Measurements from ENCODE around the gene XXYLT1. TPM values are rescaled to one million over a fixed set of nuclear protein-coding genes. Genes with fewer than 3 reads are reported as not detected.

XXYLT1 gene
- total RNA-seq, 1 donor from 2014 or later, result 10.5 TPM

DNA sequence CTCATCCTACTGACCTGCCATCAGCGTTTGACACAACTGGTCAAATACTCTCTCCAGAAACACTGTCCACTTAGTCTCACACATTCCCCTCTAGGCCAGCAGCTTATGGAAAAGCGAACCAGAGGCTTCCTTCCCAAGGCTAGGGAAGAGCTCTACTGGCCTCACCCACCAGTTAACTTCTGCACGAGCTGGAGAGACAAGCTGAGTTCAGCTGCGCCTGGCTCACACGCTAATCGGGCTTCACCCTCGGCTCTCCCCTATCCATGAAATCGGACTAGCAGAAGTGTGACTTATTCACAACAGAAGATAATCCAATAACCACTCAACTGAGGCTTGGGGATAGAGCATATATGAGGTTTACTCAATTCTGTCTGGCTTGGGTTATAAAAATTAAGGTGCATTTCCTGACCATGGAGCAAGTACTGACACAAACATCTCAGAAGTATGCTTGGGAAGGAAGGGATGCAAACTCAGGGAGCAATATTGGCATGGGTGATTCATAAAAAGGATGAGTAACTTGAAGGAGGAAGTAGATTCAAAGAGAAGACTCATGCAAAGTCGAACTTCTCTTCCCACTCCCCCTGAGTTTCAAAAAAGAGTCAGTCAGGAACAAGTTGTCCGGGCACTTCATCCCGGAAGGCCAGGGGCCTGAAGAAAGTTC is 73.1 kb downstream of the XXYLT1 start:
- Histone ChIP-seq H3K4me3 (ENCODE audit: low read depth, low read length) (no peak overlapping the region), H3K27me3 (ENCODE audit: control insufficient read depth, insufficient read depth, low read length) (no peaks in the 10 kb centered on the region), H3K36me3 (ENCODE audit: control insufficient read depth, insufficient read depth, low read length) (no peaks in the 10 kb centered on the region)
- TF ChIP-seq, protein P1, sequence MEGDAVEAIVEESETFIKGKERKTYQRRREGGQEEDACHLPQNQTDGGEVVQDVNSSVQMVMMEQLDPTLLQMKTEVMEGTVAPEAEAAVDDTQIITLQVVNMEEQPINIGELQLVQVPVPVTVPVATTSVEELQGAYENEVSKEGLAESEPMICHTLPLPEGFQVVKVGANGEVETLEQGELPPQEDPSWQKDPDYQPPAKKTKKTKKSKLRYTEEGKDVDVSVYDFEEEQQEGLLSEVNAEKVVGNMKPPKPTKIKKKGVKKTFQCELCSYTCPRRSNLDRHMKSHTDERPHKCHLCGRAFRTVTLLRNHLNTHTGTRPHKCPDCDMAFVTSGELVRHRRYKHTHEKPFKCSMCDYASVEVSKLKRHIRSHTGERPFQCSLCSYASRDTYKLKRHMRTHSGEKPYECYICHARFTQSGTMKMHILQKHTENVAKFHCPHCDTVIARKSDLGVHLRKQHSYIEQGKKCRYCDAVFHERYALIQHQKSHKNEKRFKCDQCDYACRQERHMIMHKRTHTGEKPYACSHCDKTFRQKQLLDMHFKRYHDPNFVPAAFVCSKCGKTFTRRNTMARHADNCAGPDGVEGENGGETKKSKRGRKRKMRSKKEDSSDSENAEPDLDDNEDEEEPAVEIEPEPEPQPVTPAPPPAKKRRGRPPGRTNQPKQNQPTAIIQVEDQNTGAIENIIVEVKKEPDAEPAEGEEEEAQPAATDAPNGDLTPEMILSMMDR (IDR thresholded peaks at IDR 0.05; ENCODE audit: insufficient read depth, low read length, severe bottlenecking), result no peak
- DNase-seq (ENCODE audit: low read depth), result peak; percentile 96
- no peak for FAIRE-seq

DNA sequence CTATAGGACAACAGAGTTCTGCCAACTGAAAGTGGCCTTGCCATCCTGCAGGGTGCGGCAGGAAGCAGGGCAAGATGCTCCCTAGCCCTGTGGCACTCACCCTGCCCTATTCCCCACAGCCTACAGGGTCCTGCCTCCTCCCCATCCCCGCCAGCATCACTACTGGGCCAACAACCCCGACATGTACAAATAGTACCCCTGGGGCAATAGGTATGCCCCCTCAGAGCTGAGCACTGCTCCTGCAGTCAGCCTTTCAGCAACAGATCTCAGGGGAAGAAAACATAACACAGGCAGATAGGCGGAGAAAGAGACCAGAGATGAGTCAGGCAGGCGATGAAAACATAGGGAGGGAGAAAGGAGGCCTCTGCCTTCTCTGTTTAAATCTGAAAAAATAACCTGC is 74.7 kb downstream of the XXYLT1 start:
- no peaks in the 10 kb centered on the region for H3K27me3 ChIP-seq (ENCODE audit: control insufficient read depth, insufficient read depth, low read length)
- no peaks in the 10 kb centered on the region for H3K36me3 ChIP-seq (ENCODE audit: control insufficient read depth, insufficient read depth, low read length)
- DNase-seq (ENCODE audit: low read depth) (peak; percentile 49), FAIRE-seq (no peak)
- H3K4me3 ChIP-seq (ENCODE audit: low read depth, low read length), result no peak overlapping the region
- TF ChIP-seq, protein P1 (IDR thresholded peaks at IDR 0.05; ENCODE audit: insufficient read depth, low read length, severe bottlenecking), result no peak

DNA sequence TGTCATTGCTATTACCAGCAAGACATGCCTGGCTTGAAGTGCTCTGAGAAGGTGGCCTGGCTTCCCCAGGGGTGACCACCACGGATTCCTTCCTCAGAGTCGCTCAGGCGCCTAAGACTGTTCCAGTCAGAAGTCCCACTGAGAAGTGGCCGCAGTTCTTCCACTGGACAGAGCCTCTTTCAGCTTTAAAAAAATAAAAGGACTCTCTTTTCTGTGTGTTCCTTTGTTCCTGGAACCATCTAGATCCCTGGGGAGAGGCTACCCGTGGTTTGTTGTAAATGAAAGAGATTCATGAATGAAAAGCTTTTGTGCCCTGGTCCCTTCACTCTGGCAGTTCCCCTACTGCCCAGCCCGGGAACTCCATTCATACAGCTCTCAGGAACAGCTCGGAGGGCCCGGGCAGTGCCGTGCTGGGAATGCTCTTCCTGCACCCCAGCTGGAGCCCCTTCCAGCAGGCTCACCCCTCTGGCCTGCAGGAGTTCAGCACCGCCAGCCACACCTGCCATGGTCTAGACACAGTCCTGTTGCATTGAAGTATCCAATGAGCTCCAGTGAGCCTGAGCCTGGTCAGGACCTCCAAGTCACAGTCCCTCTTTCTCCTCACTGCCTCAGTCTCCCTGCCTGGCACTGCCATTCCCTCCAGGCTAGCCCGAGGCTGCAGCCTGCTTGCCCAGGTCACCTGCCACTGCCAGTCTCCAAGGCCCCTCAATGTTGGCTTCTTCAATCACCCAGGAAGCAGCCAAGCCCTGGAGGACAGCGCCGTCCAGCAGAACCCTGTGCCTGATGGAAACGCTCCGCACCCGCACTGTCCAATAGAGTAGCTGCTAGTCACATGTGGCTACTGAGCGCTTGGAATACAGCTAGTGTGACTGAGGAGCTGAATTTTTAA is 75.4 kb downstream of the XXYLT1 start:
- FAIRE-seq, result no peak
- TF ChIP-seq, protein P1 (IDR thresholded peaks at IDR 0.05; ENCODE audit: insufficient read depth, low read length, severe bottlenecking), result no peak

DNA sequence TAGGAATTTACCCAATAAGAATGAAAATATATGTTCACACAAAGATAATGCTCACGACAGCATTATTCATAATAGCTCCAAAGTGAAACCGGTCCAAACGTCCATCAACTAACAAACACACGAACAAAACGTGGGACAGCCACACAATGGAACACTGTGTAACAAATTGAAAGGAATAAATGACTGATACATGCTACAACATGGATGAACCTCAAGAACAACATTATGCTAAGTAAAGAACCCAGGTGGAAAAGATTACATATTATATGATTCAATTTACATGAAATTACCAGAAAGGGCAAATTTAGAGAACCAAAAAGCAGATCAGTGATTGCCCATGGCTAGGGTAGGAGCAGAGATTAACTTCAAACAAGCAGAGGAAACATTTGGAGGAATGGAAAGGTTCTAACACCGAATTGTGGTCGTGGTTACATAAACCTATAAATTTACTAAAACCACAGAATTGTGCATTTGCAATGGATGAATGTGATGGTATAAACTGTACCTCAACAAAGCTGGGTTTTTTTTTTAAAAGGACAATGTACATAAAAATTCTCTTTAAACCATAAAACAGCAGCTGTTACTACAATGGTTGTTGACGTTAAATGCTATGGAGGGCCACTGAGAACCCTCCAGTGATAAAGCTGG is 76.3 kb downstream of the XXYLT1 start:
- TF ChIP-seq, protein P1 (IDR thresholded peaks at IDR 0.05; ENCODE audit: insufficient read depth, low read length, severe bottlenecking), result no peak
- H3K4me3 ChIP-seq (ENCODE audit: low read depth, low read length), result no peak overlapping the region
- FAIRE-seq (no peak), DNase-seq (ENCODE audit: low read depth) (no peak)
- no peaks in the 10 kb centered on the region for H3K27me3 ChIP-seq (ENCODE audit: control insufficient read depth, insufficient read depth, low read length)
- no peaks in the 10 kb centered on the region for H3K36me3 ChIP-seq (ENCODE audit: control insufficient read depth, insufficient read depth, low read length)

More for the DNA sequence above, 75.4 kb downstream of the XXYLT1 start:
- DNase-seq (ENCODE audit: low read depth), result no peak
- no peak overlapping the region for H3K4me3 ChIP-seq (ENCODE audit: low read depth, low read length)
- H3K36me3 ChIP-seq (ENCODE audit: control insufficient read depth, insufficient read depth, low read length), result no peaks in the 10 kb centered on the region
- H3K27me3 ChIP-seq (ENCODE audit: control insufficient read depth, insufficient read depth, low read length), result no peaks in the 10 kb centered on the region

DNA sequence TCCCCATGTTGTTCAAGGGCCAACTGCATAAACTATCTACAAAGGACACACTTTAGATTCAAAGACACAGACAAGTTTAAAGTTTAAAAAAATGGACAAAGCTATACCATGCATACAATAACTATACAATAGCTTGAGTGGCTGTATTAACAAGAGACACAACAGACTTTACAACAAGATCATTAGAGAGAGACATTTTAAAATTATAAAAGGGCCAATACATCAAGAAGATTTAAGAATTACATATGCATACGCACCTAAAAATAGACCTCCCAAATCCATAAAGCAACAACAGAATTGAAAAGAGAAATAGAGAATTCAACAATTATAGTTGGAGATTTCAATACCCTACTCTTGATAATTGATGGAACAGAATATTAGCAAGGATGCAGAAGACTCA is 79.4 kb downstream of the XXYLT1 start:
- Histone ChIP-seq H3K4me3 (ENCODE audit: low read depth, low read length) (no peak overlapping the region), H3K27me3 (ENCODE audit: control insufficient read depth, insufficient read depth, low read length) (no peaks in the 10 kb centered on the region), H3K36me3 (ENCODE audit: control insufficient read depth, insufficient read depth, low read length) (no peaks in the 10 kb centered on the region)
- no peak for DNase-seq (ENCODE audit: low read depth)
- TF ChIP-seq, protein P1 (IDR thresholded peaks at IDR 0.05; ENCODE audit: insufficient read depth, low read length, severe bottlenecking), result no peak
- FAIRE-seq, result no peak
